GM12878 (cell line): ENCODE measurements around the gene PLTP.

ENCODE experiments used
- BRCA1 ChIP-seq: IDR thresholded peaks from 2 replicates; pipeline ENCODE4 v1.6.1; 2011; ENCODE audit warnings: low read depth, low read length, improper control_type of control experiment
- CREB1 ChIP-seq: IDR thresholded peaks from 2 replicates; pipeline ENCODE4 v1.6.1; 2012; ENCODE audit warnings: low read depth, mild to moderate bottlenecking, inconsistent platforms
- CTCF ChIP-seq, 3 experiments: IDR thresholded peaks in 2 of 3; conservative IDR thresholded peaks in 1 of 3; 2 replicates each; pipeline ENCODE4 v1.5.1; 2011; ENCODE audit warnings: low read depth in 3 of 3, low read length in 3 of 3, mild to moderate bottlenecking in 3 of 3, control low read depth in 2 of 3, moderate library complexity in 2 of 3, inconsistent platforms in 1 of 3, mixed read lengths in 1 of 3; ENCODE audit not compliant: control insufficient read depth in 2 of 3, insufficient read depth in 1 of 3; ENCODE audit errors: extremely low read depth in 1 of 3
- EZH2 ChIP-seq: IDR thresholded peaks from 2 replicates; pipeline ENCODE4 v1.6.1; 2012; ENCODE audit warnings: low read depth, mild to moderate bottlenecking, control low read depth, inconsistent platforms, low read length, borderline replicate concordance; ENCODE audit not compliant: control insufficient read depth
- FOXK2 ChIP-seq: fragments of 450-650 bp; IDR thresholded peaks from 2 replicates; pipeline ENCODE4 v1.6.1; 2017; ENCODE audit warnings: mild to moderate bottlenecking, moderate library complexity
- HDAC2 ChIP-seq: fragments of 200-600 bp; sonication (generic); IDR thresholded peaks from 2 replicates; pipeline ENCODE4 v1.6.1; 2017
- NBN ChIP-seq: fragments of 450-650 bp; IDR thresholded peaks from 2 replicates; pipeline ENCODE4 v1.6.1; 2016
- PAX5 ChIP-seq: IDR thresholded peaks from 2 replicates; pipeline ENCODE4 v1.6.1; 2011; ENCODE audit warnings: low read depth, low read length, borderline replicate concordance
- POLR2A ChIP-seq: IDR thresholded peaks from 2 replicates; pipeline ENCODE4 v1.6.1; 2011; ENCODE audit warnings: low read depth, mild to moderate bottlenecking, low read length
- STAT1 ChIP-seq: fragments of 450-650 bp; conservative IDR thresholded peaks from 2 replicates; pipeline ENCODE4 v1.6.1; 2014; ENCODE audit warnings: antibody characterized with exemption, mild to moderate bottlenecking
- TF ChIP-seq, protein P1 (sequence below): IDR thresholded peaks from 2 replicates; pipeline ENCODE4 v1.6.1; 2012; ENCODE audit warnings: mild to moderate bottlenecking, low read depth, low read length
- TF ChIP-seq, protein P2 (sequence below): IDR thresholded peaks from 2 replicates; pipeline ENCODE4 v1.6.1; 2012; ENCODE audit warnings: low read depth, low read length, improper control_type of control experiment

- TF ChIP-seq FOXK2 = no peak
- TF ChIP-seq BRCA1 = no peak
- TF ChIP-seq STAT1 = no peak
- TF ChIP-seq CTCF (IDR thresholded peaks at IDR 0.05 in 2 of 3, conservative IDR thresholded peaks at IDR 0.05 in 1 of 3; ENCODE audit: control insufficient read depth in 2 of 3, extremely low read depth in 1 of 3, insufficient read depth in 1 of 3, low read depth in 3 of 3, low read length in 3 of 3) = no peak
- TF ChIP-seq NBN = no peak
- no peak for TF ChIP-seq PAX5
- TF ChIP-seq, protein P1, sequence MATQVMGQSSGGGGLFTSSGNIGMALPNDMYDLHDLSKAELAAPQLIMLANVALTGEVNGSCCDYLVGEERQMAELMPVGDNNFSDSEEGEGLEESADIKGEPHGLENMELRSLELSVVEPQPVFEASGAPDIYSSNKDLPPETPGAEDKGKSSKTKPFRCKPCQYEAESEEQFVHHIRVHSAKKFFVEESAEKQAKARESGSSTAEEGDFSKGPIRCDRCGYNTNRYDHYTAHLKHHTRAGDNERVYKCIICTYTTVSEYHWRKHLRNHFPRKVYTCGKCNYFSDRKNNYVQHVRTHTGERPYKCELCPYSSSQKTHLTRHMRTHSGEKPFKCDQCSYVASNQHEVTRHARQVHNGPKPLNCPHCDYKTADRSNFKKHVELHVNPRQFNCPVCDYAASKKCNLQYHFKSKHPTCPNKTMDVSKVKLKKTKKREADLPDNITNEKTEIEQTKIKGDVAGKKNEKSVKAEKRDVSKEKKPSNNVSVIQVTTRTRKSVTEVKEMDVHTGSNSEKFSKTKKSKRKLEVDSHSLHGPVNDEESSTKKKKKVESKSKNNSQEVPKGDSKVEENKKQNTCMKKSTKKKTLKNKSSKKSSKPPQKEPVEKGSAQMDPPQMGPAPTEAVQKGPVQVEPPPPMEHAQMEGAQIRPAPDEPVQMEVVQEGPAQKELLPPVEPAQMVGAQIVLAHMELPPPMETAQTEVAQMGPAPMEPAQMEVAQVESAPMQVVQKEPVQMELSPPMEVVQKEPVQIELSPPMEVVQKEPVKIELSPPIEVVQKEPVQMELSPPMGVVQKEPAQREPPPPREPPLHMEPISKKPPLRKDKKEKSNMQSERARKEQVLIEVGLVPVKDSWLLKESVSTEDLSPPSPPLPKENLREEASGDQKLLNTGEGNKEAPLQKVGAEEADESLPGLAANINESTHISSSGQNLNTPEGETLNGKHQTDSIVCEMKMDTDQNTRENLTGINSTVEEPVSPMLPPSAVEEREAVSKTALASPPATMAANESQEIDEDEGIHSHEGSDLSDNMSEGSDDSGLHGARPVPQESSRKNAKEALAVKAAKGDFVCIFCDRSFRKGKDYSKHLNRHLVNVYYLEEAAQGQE = no peak
- TF ChIP-seq CREB1 = no peak
- TF ChIP-seq HDAC2 = no peak
- TF ChIP-seq EZH2 = no peak
- no peak for TF ChIP-seq POLR2A
- TF ChIP-seq, protein P2, sequence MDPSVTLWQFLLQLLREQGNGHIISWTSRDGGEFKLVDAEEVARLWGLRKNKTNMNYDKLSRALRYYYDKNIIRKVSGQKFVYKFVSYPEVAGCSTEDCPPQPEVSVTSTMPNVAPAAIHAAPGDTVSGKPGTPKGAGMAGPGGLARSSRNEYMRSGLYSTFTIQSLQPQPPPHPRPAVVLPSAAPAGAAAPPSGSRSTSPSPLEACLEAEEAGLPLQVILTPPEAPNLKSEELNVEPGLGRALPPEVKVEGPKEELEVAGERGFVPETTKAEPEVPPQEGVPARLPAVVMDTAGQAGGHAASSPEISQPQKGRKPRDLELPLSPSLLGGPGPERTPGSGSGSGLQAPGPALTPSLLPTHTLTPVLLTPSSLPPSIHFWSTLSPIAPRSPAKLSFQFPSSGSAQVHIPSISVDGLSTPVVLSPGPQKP = no peak
Measured at GRCh38 chr20:45896641-45897161, 15.3 kb downstream of the PLTP start.
